Mucosa of stomach (tissue), 1 donor: ENCODE measurements around the gene OPCML.

Source experiments
- H3K27me3 ChIP-seq: one replicate; pipeline ENCODE4 v1.7.0; 2013; ENCODE audit warnings: mild to moderate bottlenecking, low read length; ENCODE audit not compliant: control insufficient read depth, insufficient read depth
- H3K36me3 ChIP-seq: one replicate; pipeline ENCODE4 v1.7.0; 2013; ENCODE audit warnings: low read length; ENCODE audit not compliant: control insufficient read depth, insufficient read depth
- H3K4me1 ChIP-seq: one replicate; pipeline ENCODE4 v1.7.0; 2013; ENCODE audit warnings: mild to moderate bottlenecking, low read length; ENCODE audit not compliant: control insufficient read depth, insufficient read depth
- H3K4me3 ChIP-seq: one replicate; pipeline ENCODE4 v1.7.0; 2013; ENCODE audit warnings: low read length
- H3K9ac ChIP-seq: one replicate; pipeline ENCODE4 v1.7.0; 2013; ENCODE audit warnings: mild to moderate bottlenecking, low read length, moderate library complexity
- H3K9me3 ChIP-seq: one replicate; pipeline ENCODE4 v1.7.0; 2013; ENCODE audit warnings: mild to moderate bottlenecking, low read length, moderate library complexity; ENCODE audit not compliant: control insufficient read depth
- donor health status: Pancreatic carcinoma.

OPCML gene

DNA sequence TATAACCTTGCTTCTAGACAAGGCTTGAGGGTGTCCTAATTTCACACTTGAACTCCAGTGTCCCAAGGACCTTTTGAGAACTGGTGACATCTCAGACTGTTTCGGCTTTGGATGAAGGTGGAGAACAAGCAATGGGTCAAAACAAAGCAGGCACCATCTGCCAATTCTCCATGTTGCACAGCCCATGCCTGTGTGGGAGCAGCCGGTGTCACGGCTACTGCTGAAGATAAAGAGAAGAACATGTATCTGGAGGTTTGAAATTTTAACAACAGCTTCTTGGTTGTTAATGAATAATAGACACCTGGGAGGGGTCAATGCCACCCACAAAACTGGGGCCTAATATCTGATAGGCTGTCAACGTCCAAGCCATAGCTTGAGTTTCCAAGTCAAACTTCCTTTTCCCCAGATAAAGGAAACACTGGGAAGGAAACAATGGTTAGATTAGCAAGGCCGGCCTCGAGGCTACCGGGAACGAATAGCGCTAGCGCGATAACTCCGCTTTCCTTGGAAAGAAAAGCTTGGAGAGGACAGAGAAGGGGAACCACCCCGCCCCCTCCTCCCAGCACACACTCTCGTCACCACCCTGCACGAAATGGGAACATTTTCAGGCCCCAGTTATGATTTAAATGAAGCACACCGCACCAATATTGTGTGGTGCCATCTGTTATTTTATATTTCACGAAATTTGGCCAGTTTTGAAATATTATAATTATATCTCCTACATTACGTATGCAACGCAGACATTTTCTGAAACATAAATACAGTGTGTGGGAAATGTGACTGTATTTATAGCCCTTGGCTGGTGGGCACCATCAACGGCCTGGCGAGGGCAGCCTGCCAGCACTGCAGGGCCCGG is 21.8 kb upstream of the OPCML start:
- Histone ChIP-seq H3K4me3 (no peak overlapping the region), H3K27me3 (no peaks in the 10 kb centered on the region), H3K9ac (no peak overlapping the region), H3K36me3 (no peaks in the 10 kb centered on the region), H3K9me3 (no peaks in the 10 kb centered on the region), H3K4me1 (no peaks in the 10 kb centered on the region)

DNA sequence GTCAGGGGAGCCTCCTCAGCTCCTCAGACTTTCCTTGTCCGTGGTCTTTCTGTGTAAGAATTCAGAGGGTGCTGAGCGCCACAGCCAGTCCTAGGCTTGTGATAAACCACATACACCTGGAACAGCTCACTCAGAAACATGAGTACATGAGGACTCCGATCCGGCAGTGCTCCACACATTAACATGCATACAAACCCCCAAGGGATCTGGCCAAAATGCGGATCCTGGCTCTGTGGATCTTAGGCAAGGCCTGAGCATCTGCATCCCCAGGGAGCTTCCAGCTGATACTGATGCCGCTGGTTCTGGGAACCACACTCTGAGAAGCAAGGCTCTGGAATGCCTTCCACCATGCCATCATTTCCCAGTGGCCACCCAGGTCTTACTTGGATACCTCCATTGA is 20.6 kb upstream of the OPCML start:
- no peaks in the 10 kb centered on the region for H3K36me3 ChIP-seq
- no peak overlapping the region for H3K4me3 ChIP-seq
- no peaks in the 10 kb centered on the region for H3K4me1 ChIP-seq
- no peaks in the 10 kb centered on the region for H3K27me3 ChIP-seq
- H3K9me3 ChIP-seq, result no peaks in the 10 kb centered on the region
- H3K9ac ChIP-seq, result no peak overlapping the region

- H3K9me3 ChIP-seq, result no peaks in the 10 kb centered on the region
Observed at GRCh38 chr11:133551064-133551463, 18.8 kb upstream of the OPCML start.

GRCh38 chr11:133549826-133550225 is 17.5 kb upstream of the OPCML start:
- no peak overlapping the region for H3K4me3 ChIP-seq
- H3K27me3 ChIP-seq, result no peaks in the 10 kb centered on the region
- no peaks in the 10 kb centered on the region for H3K4me1 ChIP-seq
- no peaks in the 10 kb centered on the region for H3K9me3 ChIP-seq
- H3K9ac ChIP-seq, result no peak overlapping the region
- no peaks in the 10 kb centered on the region for H3K36me3 ChIP-seq

More at GRCh38 chr11:133551064-133551463, 18.8 kb upstream of the OPCML start:
- no peaks in the 10 kb centered on the region for H3K27me3 ChIP-seq
- no peaks in the 10 kb centered on the region for H3K4me1 ChIP-seq
- H3K9ac ChIP-seq, result no peak overlapping the region
- H3K36me3 ChIP-seq, result no peaks in the 10 kb centered on the region
- no peak overlapping the region for H3K4me3 ChIP-seq

DNA sequence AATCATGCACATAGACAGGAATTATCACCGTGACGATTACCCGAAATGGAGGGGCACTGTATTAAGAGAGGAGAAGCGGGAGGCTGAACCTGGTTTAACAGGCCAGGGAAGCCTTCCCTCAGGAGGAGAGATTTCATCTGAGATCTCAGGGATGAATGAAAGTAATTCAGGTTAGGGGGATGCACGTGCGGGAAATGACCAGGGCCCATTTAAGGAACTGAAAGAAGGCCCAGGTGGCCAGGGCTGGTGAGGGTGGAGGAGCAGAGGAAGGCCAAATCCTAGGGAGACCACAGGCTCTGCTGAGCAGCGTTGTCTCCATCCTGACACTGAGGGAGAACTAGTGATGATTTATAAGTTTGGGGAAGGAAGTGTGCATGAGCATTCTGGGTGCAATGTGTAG is 16.3 kb upstream of the OPCML start:
- no peaks in the 10 kb centered on the region for H3K27me3 ChIP-seq
- H3K4me3 ChIP-seq, result no peak overlapping the region
- H3K9me3 ChIP-seq, result no peaks in the 10 kb centered on the region
- H3K4me1 ChIP-seq, result no peaks in the 10 kb centered on the region
- H3K36me3 ChIP-seq, result no peaks in the 10 kb centered on the region
- H3K9ac ChIP-seq, result no peak overlapping the region

- Histone ChIP-seq H3K27me3 (no peaks in the 10 kb centered on the region), H3K4me1 (no peaks in the 10 kb centered on the region), H3K9me3 (no peaks in the 10 kb centered on the region), H3K4me3 (no peak overlapping the region), H3K9ac (no peak overlapping the region), H3K36me3 (no peaks in the 10 kb centered on the region)
Observed at GRCh38 chr11:133547808-133548494, 15.7 kb upstream of the OPCML start.

DNA sequence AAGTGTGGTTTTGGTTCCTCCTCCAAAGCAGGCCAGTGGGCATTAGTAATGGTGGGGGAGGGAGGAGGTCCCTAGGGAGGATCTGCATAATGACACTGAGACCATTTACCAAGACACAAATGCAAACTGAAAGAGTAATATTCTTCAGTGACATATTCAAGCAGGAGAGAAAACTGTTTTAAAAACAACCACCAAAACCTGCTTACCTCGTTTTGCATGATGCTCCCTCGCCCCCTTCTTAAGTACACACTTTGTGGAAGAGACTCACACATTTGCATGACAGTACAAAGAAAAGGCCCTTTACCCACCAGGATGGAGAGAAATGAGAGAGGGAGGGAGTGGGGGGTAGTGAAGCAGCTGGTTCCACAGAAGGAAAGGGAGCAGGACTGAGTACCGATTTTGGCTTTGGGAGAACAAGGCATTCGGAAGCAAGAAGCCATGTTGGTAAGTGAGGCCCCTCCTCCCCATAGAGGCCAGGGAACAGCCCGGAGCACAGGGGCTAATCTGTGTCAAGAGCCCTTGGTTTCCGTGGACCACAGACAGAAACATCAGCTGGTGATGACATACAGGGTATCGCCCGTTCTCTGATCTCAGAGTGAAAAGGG is 13.0 kb upstream of the OPCML start:
- H3K9ac ChIP-seq, result no peak overlapping the region
- H3K9me3 ChIP-seq, result no peaks in the 10 kb centered on the region

DNA sequence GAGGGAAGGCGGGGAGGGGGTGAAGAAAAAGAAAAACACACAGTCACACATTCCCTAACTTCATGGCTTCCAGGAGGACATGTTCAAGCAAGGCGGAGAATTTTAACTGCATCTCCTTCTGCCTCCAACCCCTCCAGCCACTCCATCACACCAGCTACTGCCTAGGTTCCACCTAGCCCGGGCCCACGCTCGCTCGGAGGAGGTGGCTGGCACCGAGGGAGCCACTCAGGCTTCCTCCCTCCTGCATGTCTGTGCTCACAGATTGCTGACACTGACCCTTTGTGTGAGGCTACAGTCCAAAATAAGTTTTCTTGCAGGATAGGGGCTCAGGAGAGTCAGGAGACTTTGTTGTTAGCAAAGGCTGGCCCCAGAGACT is 9.4 kb upstream of the OPCML start:
- no peak overlapping the region for H3K4me3 ChIP-seq
- no peaks in the 10 kb centered on the region for H3K27me3 ChIP-seq
- no peaks in the 10 kb centered on the region for H3K9me3 ChIP-seq
- H3K9ac ChIP-seq, result no peak overlapping the region
- H3K36me3 ChIP-seq, result no peaks in the 10 kb centered on the region
- H3K4me1 ChIP-seq, result no peaks in the 10 kb centered on the region

More for the DNA sequence above, 13.0 kb upstream of the OPCML start:
- Histone ChIP-seq H3K36me3 (no peaks in the 10 kb centered on the region), H3K27me3 (no peaks in the 10 kb centered on the region), H3K4me3 (no peak overlapping the region), H3K4me1 (no peaks in the 10 kb centered on the region)

DNA sequence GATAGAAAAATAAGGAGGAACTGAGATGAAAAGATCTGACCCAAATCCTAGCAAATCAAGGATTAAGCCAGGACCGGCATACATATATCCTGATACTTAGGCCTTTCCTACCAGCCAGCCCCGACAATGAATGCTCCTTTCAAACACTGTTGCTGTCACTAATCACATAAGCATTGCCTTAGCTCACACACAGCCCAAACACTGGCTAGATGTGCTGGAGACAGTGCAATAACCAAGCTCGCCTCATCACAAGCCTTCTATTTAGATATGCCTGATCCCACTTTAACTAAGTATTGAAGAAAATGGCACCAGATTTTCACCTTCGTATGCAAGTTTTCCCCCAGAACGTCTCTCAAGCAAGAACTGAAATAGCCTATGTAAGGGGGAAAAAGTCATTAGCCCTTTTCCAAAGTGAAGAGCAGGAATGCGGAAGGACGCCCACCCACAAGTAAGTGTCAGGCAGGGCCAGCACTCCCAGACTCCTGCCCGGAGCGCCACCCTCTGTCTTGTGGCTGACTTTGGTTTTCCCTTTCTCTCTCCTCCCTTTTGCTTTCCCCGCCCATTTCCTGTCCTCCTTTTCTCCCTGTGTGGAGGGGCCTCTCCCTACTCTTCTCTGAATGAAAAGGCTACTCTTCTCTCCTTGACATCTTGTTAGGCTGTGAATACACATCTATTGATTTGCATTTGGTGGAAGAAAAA is 8.9 kb upstream of the OPCML start:
- no peak overlapping the region for H3K4me3 ChIP-seq
- no peak overlapping the region for H3K9ac ChIP-seq
- no peaks in the 10 kb centered on the region for H3K9me3 ChIP-seq
- no peaks in the 10 kb centered on the region for H3K4me1 ChIP-seq
- H3K27me3 ChIP-seq, result no peaks in the 10 kb centered on the region
- H3K36me3 ChIP-seq, result no peaks in the 10 kb centered on the region

DNA sequence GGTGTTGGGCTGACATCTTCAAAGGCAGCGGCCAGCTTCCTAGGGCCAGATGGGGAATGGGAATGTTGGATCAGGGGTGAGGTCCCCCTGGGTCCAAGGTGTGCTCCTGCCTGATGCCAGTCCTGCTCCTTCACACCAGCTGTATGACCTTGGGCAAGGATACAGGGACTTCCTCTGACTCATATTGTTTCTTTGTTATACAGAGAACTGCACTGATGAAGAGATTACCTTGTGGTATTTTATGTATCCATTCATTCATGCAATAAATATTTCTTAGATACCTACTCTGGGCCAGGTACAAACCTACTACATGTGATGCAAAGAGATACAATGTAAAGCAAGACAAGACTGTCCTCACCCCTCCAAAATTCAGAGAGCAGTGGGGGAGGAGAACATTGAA is 3.9 kb upstream of the OPCML start:
- Histone ChIP-seq H3K9ac (no peak overlapping the region), H3K36me3 (no peaks in the 10 kb centered on the region), H3K27me3 (peaks cover 10% of the 10 kb centered on the region), H3K9me3 (no peaks in the 10 kb centered on the region), H3K4me3 (no peak overlapping the region), H3K4me1 (peaks cover 5% of the 10 kb centered on the region)

DNA sequence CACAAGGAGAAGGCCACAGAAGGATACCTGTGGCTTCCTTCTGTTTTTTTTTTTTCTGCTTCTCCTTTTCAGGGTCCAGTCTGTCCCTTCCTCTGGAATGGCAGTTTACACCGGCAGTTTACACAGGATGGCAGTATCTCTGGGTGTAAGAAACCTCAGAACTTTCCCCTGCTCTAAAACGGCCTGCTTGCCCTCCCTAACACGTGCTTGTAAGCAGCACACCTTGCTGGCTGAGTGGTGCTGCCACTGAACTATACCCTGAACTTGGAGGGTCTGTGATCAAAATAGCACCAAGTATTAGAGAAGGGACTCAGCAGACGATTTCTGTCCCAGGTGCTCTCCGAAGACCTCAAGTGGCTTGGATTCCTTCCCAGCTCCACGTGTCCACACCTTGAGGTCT is 904 bp upstream of the OPCML start:
- H3K9ac ChIP-seq, result no peak overlapping the region
- no peaks in the 10 kb centered on the region for H3K9me3 ChIP-seq
- H3K27me3 ChIP-seq, result peaks cover 32% of the 10 kb centered on the region

DNA sequence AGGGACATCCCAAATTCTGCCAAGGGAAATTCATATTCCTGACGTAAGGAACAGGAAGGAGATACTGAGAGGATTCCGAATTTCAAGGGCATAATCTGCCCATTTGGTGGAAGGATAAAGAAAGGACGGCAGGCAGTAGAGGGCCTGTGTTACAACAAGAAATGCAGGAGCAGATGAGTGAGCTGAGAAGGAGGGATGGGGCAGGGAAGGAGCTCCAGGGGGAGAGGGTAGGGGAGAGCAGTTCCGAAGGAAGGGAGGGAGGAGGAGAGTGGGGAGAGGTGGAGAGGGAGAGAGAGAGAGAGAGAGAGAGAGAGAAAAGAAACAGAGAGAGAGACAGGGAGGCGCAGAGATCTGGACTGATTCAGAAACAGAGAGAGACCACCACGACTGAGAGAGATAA is 843 bp downstream of the OPCML start:
- H3K9ac ChIP-seq, result no peak overlapping the region

More for the DNA sequence above, 904 bp upstream of the OPCML start:
- Histone ChIP-seq H3K4me1 (peaks cover 5% of the 10 kb centered on the region), H3K36me3 (no peaks in the 10 kb centered on the region), H3K4me3 (no peak overlapping the region)

More for the DNA sequence above, 843 bp downstream of the OPCML start:
- Histone ChIP-seq H3K9me3 (no peaks in the 10 kb centered on the region), H3K4me1 (peaks cover 5% of the 10 kb centered on the region), H3K36me3 (no peaks in the 10 kb centered on the region), H3K27me3 (peaks cover 32% of the 10 kb centered on the region), H3K4me3 (no peak overlapping the region)
